ENCODE measurements around the gene TEX44.
"Not testable (repeated sequence)": the region's sequence is repeated elsewhere in the genome, so short reads cannot be mapped to it uniquely, and the experiment has no call there.

The TEX44 gene

GRCh38 chr2:231571661-231572191 is 20.9 kb upstream of the TEX44 start:
- DNase-seq = no peak

GRCh38 chr2:231573096-231573495 is 19.6 kb upstream of the TEX44 start:
- no peak for DNase-seq

- no peak for DNase-seq
Observed at GRCh38 chr2:231573698-231574421, 18.8 kb upstream of the TEX44 start.

- DNase-seq = no peak
Observed at GRCh38 chr2:231575612-231576256, 16.9 kb upstream of the TEX44 start.

- no peak for DNase-seq
Observed at GRCh38 chr2:231576465-231576864, 16.2 kb upstream of the TEX44 start.

GRCh38 chr2:231578655-231579054 is 14.0 kb upstream of the TEX44 start:
- not testable (repeated sequence) for DNase-seq

GRCh38 chr2:231579560-231579959 is 13.1 kb upstream of the TEX44 start:
- DNase-seq = no peak

- DNase-seq = no peak
Observed at GRCh38 chr2:231581328-231581727, 11.3 kb upstream of the TEX44 start.

- DNase-seq = no peak
Observed at GRCh38 chr2:231583982-231584381, 8.7 kb upstream of the TEX44 start.

GRCh38 chr2:231587744-231588143 is 4.9 kb upstream of the TEX44 start:
- DNase-seq = not testable (repeated sequence)

- no peak for DNase-seq
Observed at GRCh38 chr2:231589656-231590055, 3.0 kb upstream of the TEX44 start.

GRCh38 chr2:231590614-231591013 is 2.0 kb upstream of the TEX44 start:
- DNase-seq = no peak

- DNase-seq = no peak
Observed at GRCh38 chr2:231593666-231594065, 1.0 kb downstream of the TEX44 start.

GRCh38 chr2:231597014-231597611 is 4.4 kb downstream of the TEX44 start:
- no peak for DNase-seq

GRCh38 chr2:231597627-231598026 is 5.0 kb downstream of the TEX44 start:
- no peak for DNase-seq

GRCh38 chr2:231600619-231601355 is 8.1 kb downstream of the TEX44 start:
- DNase-seq = no peak

- DNase-seq = peak; percentile 89
Observed at GRCh38 chr2:231601356-231602229, 8.9 kb downstream of the TEX44 start.

- DNase-seq = no peak
Observed at GRCh38 chr2:231602859-231603467, 10.3 kb downstream of the TEX44 start.

- peak; percentile 76 for DNase-seq
Observed at GRCh38 chr2:231604101-231604684, 11.5 kb downstream of the TEX44 start.

- DNase-seq = peak; percentile 96
Observed at GRCh38 chr2:231604685-231605606, 12.3 kb downstream of the TEX44 start.
